HPDE6-E6E7 (cell line): ENCODE results near the gene S100A16.
A peak's percentile ranks its signal among the peaks of the same experiment; 100 is the strongest.
"Not testable (repeated sequence)": the region's sequence is repeated elsewhere in the genome, so short reads cannot be mapped to it uniquely, and the experiment has no call there.

ENCODE experiments used
- DNase-seq: peaks from one replicate; pipeline ENCODE4 v3.0.0; 2011; ENCODE audit warnings: missing footprints; ENCODE audit errors: extremely low spot score

S100A16 gene

GRCh38 chr1:153585006-153585405, 27.9 kb downstream of the S100A16 start:
- no peak for DNase-seq

- DNase-seq = no peak
Observed at GRCh38 chr1:153583976-153584375, 29.0 kb downstream of the S100A16 start.

DNA sequence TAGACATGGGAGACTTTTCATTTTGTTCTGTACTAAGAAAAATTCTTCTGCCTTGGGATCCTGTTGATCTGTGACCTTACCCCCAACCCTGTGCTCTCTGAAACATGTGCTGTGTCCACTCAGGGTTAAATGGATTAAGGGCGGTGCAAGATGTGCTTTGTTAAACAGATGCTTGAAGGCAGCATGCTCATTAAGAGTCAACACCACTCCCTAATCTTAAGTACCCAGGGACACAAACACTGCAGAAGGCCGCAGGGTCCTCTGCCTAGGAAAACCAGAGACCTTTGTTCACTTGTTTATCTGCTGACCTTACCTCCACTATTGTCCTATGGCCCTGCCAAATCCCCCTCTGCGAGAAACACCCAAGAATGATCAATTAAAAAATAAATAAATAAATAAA, 29.4 kb downstream of the S100A16 start:
- not testable (repeated sequence) for DNase-seq

GRCh38 chr1:153582836-153583235, 30.1 kb downstream of the S100A16 start:
- DNase-seq = not testable (repeated sequence)

- DNase-seq = no peak
Observed at GRCh38 chr1:153578936-153579335, 34.0 kb downstream of the S100A16 start.

GRCh38 chr1:153578490-153578889, 34.4 kb downstream of the S100A16 start:
- DNase-seq = no peak

DNA sequence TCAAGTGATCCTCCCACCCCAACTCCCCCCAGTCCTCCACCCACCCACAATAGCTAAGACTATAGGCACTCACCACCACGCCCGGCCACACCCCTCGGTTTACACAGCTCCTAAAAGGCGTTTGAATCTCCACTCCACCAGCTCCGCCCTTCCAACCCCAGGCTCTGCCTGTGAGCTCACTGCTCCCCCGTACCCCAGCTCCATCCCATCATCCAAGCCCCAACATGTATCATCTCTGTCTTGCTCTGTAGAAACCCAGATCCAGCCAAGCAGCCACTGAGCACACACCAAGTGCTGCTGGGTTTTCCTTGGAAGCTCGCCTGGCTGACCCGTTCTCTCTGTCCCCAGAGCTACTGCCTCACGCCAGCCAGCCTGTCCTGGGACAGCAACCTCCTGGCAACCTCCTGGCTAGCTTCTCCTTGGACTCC, 35.3 kb downstream of the S100A16 start:
- DNase-seq = no peak

DNA sequence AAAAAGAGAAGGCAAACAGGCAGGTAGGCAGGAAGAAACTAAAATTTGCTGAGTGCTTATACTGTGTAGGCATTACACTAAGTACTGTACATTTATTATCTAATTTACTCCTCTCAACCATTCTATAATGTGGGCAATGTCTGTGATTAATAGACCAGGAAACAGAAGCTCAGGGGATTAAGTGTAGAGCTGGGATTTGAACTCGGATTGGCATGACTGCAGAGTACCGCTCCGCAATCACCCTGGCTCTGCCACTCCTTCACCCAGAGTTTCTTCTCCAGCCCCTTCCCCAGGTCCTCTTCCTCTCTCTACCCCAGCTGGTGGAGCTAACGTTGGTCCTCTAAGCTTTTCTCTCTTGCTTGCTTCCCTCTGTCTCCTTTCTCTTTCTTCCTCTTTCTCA, 35.8 kb downstream of the S100A16 start:
- no peak for DNase-seq

- not testable (repeated sequence) for DNase-seq
Observed at GRCh38 chr1:153575497-153575896, 37.4 kb downstream of the S100A16 start.

DNA sequence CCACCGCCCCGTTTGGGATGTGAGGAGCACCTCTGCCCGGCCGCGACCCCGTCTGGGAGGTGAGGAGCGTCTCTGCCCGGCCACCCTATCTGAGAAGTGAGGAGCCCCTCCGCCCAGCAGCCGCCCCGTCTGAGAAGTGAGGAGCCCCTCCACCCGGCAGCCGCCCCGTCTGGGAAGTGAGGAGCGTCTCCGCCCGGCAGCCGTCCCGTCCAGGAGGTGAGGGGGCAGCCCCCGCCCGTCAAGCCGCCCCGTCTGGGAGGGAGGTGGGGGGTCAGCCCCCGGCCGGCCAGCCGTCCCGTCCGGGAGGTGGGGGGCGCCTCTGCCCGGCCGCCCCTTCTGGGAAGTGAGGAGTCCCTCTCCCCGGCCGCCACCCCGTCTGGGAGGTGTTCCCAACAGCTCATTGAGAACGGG, 37.9 kb downstream of the S100A16 start:
- DNase-seq = not testable (repeated sequence)

DNA sequence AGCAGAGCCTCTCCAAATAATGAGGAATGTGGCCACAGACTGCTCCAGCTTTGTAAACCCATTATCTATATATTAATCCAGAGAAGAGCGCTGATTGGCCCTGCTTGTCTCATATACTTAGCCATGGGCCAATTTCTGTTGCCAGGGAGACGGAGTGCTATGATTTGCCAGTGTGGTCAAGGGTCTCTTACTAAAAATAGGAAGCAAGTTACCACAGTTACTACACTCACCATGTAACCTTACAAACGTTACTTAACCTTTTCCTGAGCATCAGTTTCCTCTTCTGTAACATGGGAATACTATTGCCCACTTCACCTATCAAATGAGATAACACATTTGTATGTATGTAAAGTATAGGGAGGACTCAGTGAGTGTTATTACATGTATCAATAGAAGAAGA, 39.6 kb downstream of the S100A16 start:
- no peak for DNase-seq

- DNase-seq = peak; percentile 78
Observed at GRCh38 chr1:153572569-153573015, 40.3 kb downstream of the S100A16 start.

- DNase-seq = no peak
Observed at GRCh38 chr1:153571706-153572105, 41.2 kb downstream of the S100A16 start.

DNA sequence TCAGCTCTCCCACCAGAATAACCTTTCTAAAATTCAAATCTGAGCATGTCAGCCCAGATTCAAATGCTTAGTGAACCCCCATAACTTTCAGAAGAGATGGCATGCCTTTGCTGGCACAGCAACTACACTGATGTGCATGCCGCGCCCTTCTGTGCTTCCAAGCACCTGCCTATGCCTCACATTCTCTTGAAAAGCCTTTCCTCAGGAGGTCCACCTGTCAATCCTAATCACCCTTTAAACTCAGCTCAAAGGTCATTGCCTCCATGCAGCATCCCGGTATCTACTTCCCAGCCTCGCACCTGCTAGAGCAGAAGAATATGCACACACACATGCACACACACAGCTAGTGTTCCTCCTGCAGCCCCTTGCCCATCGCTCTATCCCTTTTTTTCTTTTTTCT, 42.1 kb downstream of the S100A16 start:
- DNase-seq = no peak

DNA sequence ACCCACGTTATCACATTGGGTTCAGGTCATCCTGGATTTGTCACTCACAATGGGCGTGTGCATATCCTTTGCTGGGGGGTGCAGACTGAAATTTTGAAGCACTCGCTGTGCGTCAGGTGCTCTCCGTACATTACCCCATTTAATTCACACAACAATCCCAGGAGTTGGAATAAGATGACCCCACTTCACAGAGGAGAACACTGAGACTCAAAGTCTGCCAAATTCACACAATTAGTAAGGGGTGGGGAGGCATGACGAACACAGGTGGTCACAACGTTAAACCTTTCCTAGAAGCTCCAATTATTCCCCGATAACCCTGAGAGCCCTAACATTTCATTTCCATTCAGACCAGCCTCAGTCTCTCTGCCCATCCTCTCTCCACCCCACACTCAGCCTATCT, 43.5 kb downstream of the S100A16 start:
- no peak for DNase-seq

- DNase-seq = peak; percentile 76
Observed at GRCh38 chr1:153568367-153569099, 44.4 kb downstream of the S100A16 start.

GRCh38 chr1:153567621-153568366, 45.1 kb downstream of the S100A16 start:
- peak; percentile 77 for DNase-seq

GRCh38 chr1:153566414-153567371, 46.2 kb downstream of the S100A16 start:
- DNase-seq = peak; percentile 99

DNA sequence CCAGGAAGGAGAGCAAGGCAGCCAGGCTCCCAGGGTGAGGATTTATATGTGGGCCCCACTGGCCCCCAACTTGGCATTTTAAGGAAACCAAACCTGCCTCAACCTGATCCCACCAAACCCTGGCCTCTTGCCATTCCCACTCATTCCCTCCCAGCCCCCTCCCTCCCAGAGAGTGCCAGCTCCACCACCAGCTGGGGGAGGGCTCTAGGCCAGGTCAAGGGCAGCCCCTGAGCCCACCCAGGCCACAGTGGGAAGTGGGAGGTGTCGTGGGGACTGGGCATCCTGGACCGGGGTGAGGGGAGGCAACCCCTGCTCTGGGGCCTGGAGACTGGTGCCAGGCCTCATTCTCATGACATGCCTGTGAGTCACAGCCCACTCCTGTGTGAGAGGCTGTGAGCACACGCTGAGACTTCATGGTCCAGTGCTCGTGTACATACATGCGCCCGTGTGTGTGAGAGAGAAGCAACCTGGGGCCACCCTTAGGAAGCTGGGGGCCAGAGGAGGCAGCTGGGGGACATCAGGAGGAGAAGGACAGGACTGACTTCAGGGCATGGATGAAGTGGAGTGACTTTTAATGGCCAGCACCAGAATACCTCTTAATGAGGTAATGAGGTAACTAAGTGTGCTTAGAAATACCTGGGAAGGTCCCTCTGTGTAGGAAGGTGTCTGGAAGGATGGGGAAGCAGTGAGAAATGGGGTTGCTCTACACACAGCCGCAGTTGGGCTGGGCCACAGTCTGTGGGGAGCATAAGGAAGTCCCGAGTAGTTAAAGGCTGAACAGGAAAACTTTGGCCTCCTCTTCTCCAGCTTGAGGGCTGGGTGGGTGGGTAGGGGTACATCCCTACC, 47.2 kb downstream of the S100A16 start, which contains the start of gene S100A2:
Gene S100A2 (minus strand): TSS at position 316 of the 846 bp plus-strand sequence. CDS start 1,967 bp downstream, outside the sequence.
- DNase-seq = peak; percentile 93

DNA sequence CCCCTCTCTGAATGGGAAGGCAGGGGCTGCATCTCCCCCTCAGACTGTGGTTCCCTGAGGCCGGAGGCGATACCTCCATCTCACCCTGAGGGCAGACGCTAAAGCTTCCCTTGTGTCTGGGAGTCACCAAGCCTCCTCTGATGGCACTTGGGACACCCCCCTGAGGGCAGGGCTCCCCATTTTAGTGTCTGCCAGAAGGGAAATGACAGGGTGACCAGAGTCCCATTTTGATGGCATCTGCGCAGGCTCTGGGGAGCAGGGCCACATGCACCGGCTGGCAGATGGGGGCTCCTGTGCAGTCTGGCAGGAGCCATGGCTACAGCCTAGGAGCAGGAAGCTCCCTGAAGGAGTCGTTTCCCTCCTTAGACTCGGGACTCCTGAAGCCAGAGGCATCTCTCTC, 48.9 kb downstream of the S100A16 start:
- DNase-seq = no peak

DNA sequence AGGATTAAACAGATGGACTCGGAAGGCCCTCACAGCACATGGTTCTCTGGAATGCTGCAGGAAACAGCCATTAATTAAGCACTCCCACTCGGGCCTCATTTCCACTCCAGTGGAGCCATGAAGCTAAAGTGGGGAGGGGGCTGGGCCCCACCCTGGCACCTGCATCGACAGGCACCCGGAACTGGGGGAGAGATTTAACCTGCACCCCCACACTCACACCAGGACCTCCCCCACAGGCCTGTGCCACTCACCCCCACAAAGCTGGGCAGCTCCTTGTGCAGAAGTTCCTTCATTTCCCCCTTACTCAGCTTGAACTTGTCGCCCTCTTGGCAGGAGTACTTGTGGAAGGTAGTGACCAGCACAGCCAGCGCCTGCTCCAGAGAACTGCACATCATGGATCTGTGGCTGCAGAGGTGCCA, 49.4 kb downstream of the S100A16 start:
- no peak for DNase-seq
